K562 (cell line): Measurements from ENCODE around the gene MED19. TPM values are rescaled to one million over a fixed set of nuclear protein-coding genes. Genes with fewer than 3 reads are reported as not detected.
"Not testable (repeated sequence)": the region's sequence is repeated elsewhere in the genome, so short reads cannot be mapped to it uniquely, and the experiment has no call there.

Source experiments
- ATAC-seq: fragments of 200-7000 bp; cut with Tn5 transposase; 3 replicates; pipeline ENCODE4 v1.9.1; 2020; ENCODE audit warnings: moderate library complexity
- BruUV-seq: library from RNA; stranded (reverse); fragments of 400-500 nt; replicated peaks from 2 replicates; lab custom pipeline; 2021; lab: Mats Ljungman, UMichigan
- CTCF ChIA-PET: fragments of 300-600 bp; formaldehyde crosslinking; extraction: SDS; loops from one replicate; lab custom pipeline; 2021; ENCODE audit warnings: low intra/inter-chr PET ratio; lab: Yijun Ruan, JAX
- POLR2A ChIA-PET: fragments of 300-600, 350-650 bp; sonication (Branson Sonifier 250); formaldehyde crosslinking; extraction: SDS; loops from one replicate; lab custom pipeline; 2021; ENCODE audit warnings: antibody characterized with exemption, inconsistent platforms; lab: Yijun Ruan, JAX
- DNase-seq, 4 experiments: peaks; one replicate each; pipeline versions ENCODE4 v3.0.0 to v3.0.0-alpha.2; 2011 to 2018; ENCODE audit warnings: low spot score in 3 of 4, mixed read lengths in 3 of 4; ENCODE audit errors: extremely low read depth in 1 of 4
- FAIRE-seq: peaks from 2 replicates; lab custom pipeline; 2011; peaks lifted over from hg19 to GRCh38; lab: Jason Lieb, UNC
- H2AFZ ChIP-seq: 2 replicates; pipeline ENCODE4 v1.6.0; 2011; ENCODE audit warnings: low read depth, low read length, control low read depth, inconsistent platforms
- H3K27ac ChIP-seq: fragments of 200-600 bp; 3 replicates; pipeline ENCODE4 v1.8.0; 2011; ENCODE audit warnings: low read depth, mild to moderate bottlenecking, control low read depth, inconsistent platforms, low read length, moderate library complexity, mixed read lengths; ENCODE audit errors: extremely low read depth
- H3K27me3 ChIP-seq, 2 experiments: fragments of 300-600 bp in 1 of 2; 2 replicates in 1 of 2; 3 replicates in 1 of 2; pipeline versions ENCODE4 v1.6.0 to v1.8.0; 2011; ENCODE audit warnings: inconsistent platforms in 2 of 2, low read length in 2 of 2, mild to moderate bottlenecking in 1 of 2, mixed read lengths in 1 of 2, moderate library complexity in 1 of 2; ENCODE audit not compliant: control insufficient read depth in 2 of 2, insufficient read depth in 2 of 2
- H3K36me3 ChIP-seq: fragments of 300-600 bp; 3 replicates; pipeline ENCODE4 v1.8.0; 2011; ENCODE audit warnings: mild to moderate bottlenecking, low read length, inconsistent platforms; ENCODE audit not compliant: control insufficient read depth, insufficient read depth
- H3K4me1 ChIP-seq, 2 experiments: fragments of 200-600 bp in 1 of 2; replicated peaks in 1 of 2; 2 replicates in 1 of 2; 3 replicates in 1 of 2; pipeline versions ENCODE4 v1.5.1 to v1.8.0; 2011; ENCODE audit warnings: inconsistent platforms in 2 of 2, low read length in 2 of 2, mild to moderate bottlenecking in 1 of 2, mixed read lengths in 1 of 2, moderate library complexity in 1 of 2; ENCODE audit not compliant: control insufficient read depth in 2 of 2, insufficient read depth in 2 of 2
- H3K4me2 ChIP-seq: 2 replicates; pipeline ENCODE4 v1.6.1; 2011; ENCODE audit warnings: low read length, control low read depth, inconsistent platforms, mixed read lengths; ENCODE audit not compliant: insufficient read depth
- H3K4me3 ChIP-seq: fragments of 200-600 bp; sonication (generic), shearing (Covaris generic); 2 replicates; pipeline ENCODE4 v1.5.1; 2016; ENCODE audit warnings: control low read depth, inconsistent platforms
- H3K79me2 ChIP-seq: fragments of 200-600 bp; 3 replicates; pipeline ENCODE4 v1.8.0; 2011; ENCODE audit warnings: low read length, inconsistent platforms; ENCODE audit not compliant: control insufficient read depth, insufficient read depth
- H3K9ac ChIP-seq, 2 experiments: 2 replicates each; pipeline versions ENCODE4 v1.6.0 to v1.6.1; 2011; ENCODE audit warnings: low read depth in 2 of 2, low read length in 2 of 2, control low read depth in 1 of 2, inconsistent platforms in 1 of 2, mild to moderate bottlenecking in 1 of 2, mixed read lengths in 1 of 2; ENCODE audit not compliant: insufficient read depth in 1 of 2
- H3K9me1 ChIP-seq: one replicate; pipeline ENCODE4 v1.6.0; 2011; ENCODE audit warnings: inconsistent platforms, mild to moderate bottlenecking, low read length, moderate library complexity; ENCODE audit not compliant: control insufficient read depth, insufficient read depth
- H3K9me3 ChIP-seq: replicated peaks from 2 replicates; pipeline ENCODE4 v1.5.1; 2011; ENCODE audit warnings: low read depth, low read length, inconsistent platforms; ENCODE audit not compliant: control insufficient read depth, insufficient read depth
- H4K20me1 ChIP-seq: replicated peaks from 2 replicates; pipeline ENCODE4 v1.6.1; 2011; ENCODE audit warnings: low read length, inconsistent platforms, mixed read lengths; ENCODE audit not compliant: control insufficient read depth, insufficient read depth
- MEIS2 ChIP-seq: fragments of 450-650 bp; IDR thresholded peaks from 2 replicates; pipeline ENCODE4 v1.6.1; 2014; ENCODE audit warnings: mild to moderate bottlenecking; ENCODE audit not compliant: partially characterized antibody
- MXI1 ChIP-seq: IDR thresholded peaks from 2 replicates; pipeline ENCODE4 v1.6.1; 2011; ENCODE audit warnings: low read depth, mild to moderate bottlenecking, improper control_type of control experiment, low read length
- WGBS: fragments of 100-300 bp; shearing (Covaris generic); methylation state at CpG from one replicate; pipeline ENCODE4 v1.1.6; 2016; ENCODE audit warnings: low coverage, mixed read lengths; ENCODE audit not compliant: insufficient coverage; ENCODE audit errors: missing lambda C conversion rate; 5-methylcytosine and 5-hydroxymethylcytosine counted together
- in situ Hi-C: fragments of 300-500 bp; cut with MboI; formaldehyde crosslinking; loops from 4 replicates; pipeline ENCODE4 v1.15.0; 2018; ENCODE audit warnings: inconsistent platforms, mixed read lengths
- intact Hi-C: fragments of 100-400 bp; cut with micrococcal nuclease; formaldehyde crosslinking; loops from 2 replicates; pipeline ENCODE4 v1.14.2; 2022
- polyA plus RNA-seq, 8 experiments: library from polyadenylated mRNA; depleted of rRNA in 4 of 8; stranded (reverse) in 5 of 8; unstranded in 3 of 8; fragments of >200 nt; fragmentation: Nextera tagmentation in 2 of 8; fragmentation: Illumina TruSeq in 1 of 8; extraction: Ambion mirVana in 2 of 8; extraction: Trizol in 1 of 8; gene quantifications; 2 replicates each; pipeline versions ENCODE4 v1.2.1 to v1.2.3, GENCODE V29; 2011 to 2014; ENCODE audit warnings: inconsistent platforms in 1 of 8, missing spikeins in 1 of 8
- total RNA-seq, 7 experiments: library from RNA; depleted of rRNA in 6 of 7; stranded (reverse); fragments of >200 nt in 6 of 7; fragmentation: Illumina TruSeq in 2 of 7; extraction: Trizol in 2 of 7; gene quantifications; 2 replicates each; pipeline versions ENCODE4 v1.2.1 to v1.2.3, GENCODE V29; 2011 to 2021; ENCODE audit warnings: low replicate concordance in 1 of 7

The MED19 gene
- total and polyA plus RNA-seq, 9 of the 15 experiments (the other 6 are each of a cell fraction or from before 2014, with no cell fraction given) = 7.3 to 23.5 (median 15.0) TPM

GRCh38 chr11:57705432-57705831, 6.6 kb downstream of the MED19 start:
- H3K9me1 ChIP-seq, DNase-seq, H3K4me1 ChIP-seq, H3K9me3 ChIP-seq, intact Hi-C loops, H3K9ac ChIP-seq, H4K20me1 ChIP-seq, H3K4me2 ChIP-seq, H3K4me3 ChIP-seq, H3K27ac ChIP-seq, BruUV-seq, H3K27me3 ChIP-seq, CTCF ChIA-PET, FAIRE-seq, in situ Hi-C loops, ATAC-seq, H2AFZ ChIP-seq: not testable (repeated sequence)
- POLR2A ChIA-PET = interaction anchor here (0.6 kb wide), 1 partner anchor 27 kb away, joined by 3 read pairs; no protein-coding TSS in a partner anchor
- peaks cover 11% of the 10 kb centered on the region for H3K79me2 ChIP-seq
- peaks cover 45% of the 10 kb centered on the region for H3K36me3 ChIP-seq
- WGBS = 91% methylated on average over 7 of the region's 8 CpGs

GRCh38 chr11:57704932-57705331, 7.1 kb downstream of the MED19 start:
- in situ Hi-C loops (no loop called here), intact Hi-C loops (no loop called here)
- Histone ChIP-seq H3K4me2 (no peak overlapping the region), H3K9me1 (no peaks in the 10 kb centered on the region), H3K79me2 (peaks cover 6% of the 10 kb centered on the region; the same call in 1 of the 3 replicates), H2AFZ (no peak overlapping the region), H3K27me3 (no peaks in the 10 kb centered on the region), H3K9me3 (no peaks in the 10 kb centered on the region), H3K4me3 (no peak overlapping the region), H3K36me3 (peaks cover 49% of the 10 kb centered on the region), H3K9ac (no peak overlapping the region)
- DNase-seq = no peak
- no TSS peak for BruUV-seq
- POLR2A ChIA-PET = no interaction called here
- WGBS = 85% methylated on average over 6 of the region's 6 CpGs
- TF ChIP-seq MXI1 = no peak
- TF ChIP-seq MEIS2 = peak; percentile 57
- TF ChIP-seq, all 486 proteins: peak for 1
- no peak for FAIRE-seq
- H4K20me1 ChIP-seq = no peaks in the 10 kb centered on the region
- H3K27ac ChIP-seq = no peak overlapping the region
- ATAC-seq = no peak
- CTCF ChIA-PET = no interaction called here
- H3K4me1 ChIP-seq = no peaks in the 10 kb centered on the region
